Ectodermal cell (in vitro differentiated cells): ENCODE data around the gene ERICH2.

Experiments used
- H3K27ac ChIP-seq: 2 replicates; pipeline ENCODE4 v1.7.0; 2013; ENCODE audit warnings: mild to moderate bottlenecking, low read depth, low read length; ENCODE audit not compliant: insufficient read depth, poor library complexity, severe bottlenecking
- H3K27me3 ChIP-seq: 2 replicates; pipeline ENCODE4 v1.7.0; 2013; ENCODE audit warnings: mild to moderate bottlenecking, low read length; ENCODE audit not compliant: insufficient read depth, control insufficient read depth, poor library complexity, severe bottlenecking
- H3K36me3 ChIP-seq: one replicate; pipeline ENCODE4 v1.7.0; 2013; ENCODE audit warnings: low read length; ENCODE audit not compliant: control insufficient read depth, insufficient read depth
- H3K4me1 ChIP-seq: one replicate; pipeline ENCODE4 v1.7.0; 2013; ENCODE audit warnings: low read length; ENCODE audit not compliant: control insufficient read depth, insufficient read depth
- H3K4me3 ChIP-seq: 2 replicates; pipeline ENCODE4 v1.7.0; 2013; ENCODE audit warnings: low read depth, low read length, control low read depth; ENCODE audit not compliant: insufficient read depth
- H3K9me3 ChIP-seq: 2 replicates; pipeline ENCODE4 v1.7.0; 2013; ENCODE audit warnings: mild to moderate bottlenecking, low read length, moderate library complexity; ENCODE audit not compliant: control insufficient read depth
- WGBS, 2 experiments: methylation state at CpG; one replicate each; pipeline ENCODE4 v1.1.7; 2013; ENCODE audit warnings: missing lambda C conversion rate in 2 of 2; 5-methylcytosine and 5-hydroxymethylcytosine counted together

The ERICH2 gene

GRCh38 chr2:170782673-170783072, 12.5 kb downstream of the ERICH2 start:
- 93 to 97% methylated on average over 2 of the region's 2 CpGs for WGBS, 2 experiments
- H3K4me1 ChIP-seq = no peaks in the 10 kb centered on the region
- H3K36me3 ChIP-seq = no peaks in the 10 kb centered on the region
- no peak overlapping the region for H3K27ac ChIP-seq
- no peaks in the 10 kb centered on the region for H3K27me3 ChIP-seq
- no peaks in the 10 kb centered on the region for H3K9me3 ChIP-seq
- H3K4me3 ChIP-seq = no peak overlapping the region

DNA sequence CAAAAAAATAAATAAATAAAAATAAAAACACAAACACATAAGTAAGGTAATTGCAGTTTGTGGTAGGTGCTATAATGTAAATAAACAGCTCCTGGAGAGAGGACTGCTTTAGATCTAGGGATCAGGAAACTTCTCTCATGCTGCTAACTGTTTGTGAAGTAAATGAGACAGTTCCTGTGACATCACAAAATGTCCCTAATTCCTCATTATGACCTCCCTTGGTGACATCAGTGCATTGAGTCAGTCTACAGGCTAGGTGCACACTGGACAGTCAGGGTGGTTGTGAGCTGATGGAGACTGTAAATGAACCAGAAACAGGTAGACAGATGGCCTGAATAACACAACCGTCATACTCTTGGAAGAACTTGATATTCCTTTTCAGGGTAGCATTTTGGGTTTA, 13.4 kb downstream of the ERICH2 start:
- H3K9me3 ChIP-seq = no peaks in the 10 kb centered on the region
- no peak overlapping the region for H3K4me3 ChIP-seq
- H3K4me1 ChIP-seq = no peaks in the 10 kb centered on the region
- 89 to 96% methylated on average over 1 of the region's 1 CpG for WGBS, 2 experiments
- no peak overlapping the region for H3K27ac ChIP-seq
- H3K36me3 ChIP-seq = no peaks in the 10 kb centered on the region
- no peaks in the 10 kb centered on the region for H3K27me3 ChIP-seq

- no peaks in the 10 kb centered on the region for H3K27me3 ChIP-seq
- no peaks in the 10 kb centered on the region for H3K36me3 ChIP-seq
- H3K27ac ChIP-seq = no peak overlapping the region
- H3K9me3 ChIP-seq = no peaks in the 10 kb centered on the region
- H3K4me1 ChIP-seq = no peaks in the 10 kb centered on the region
- no peak overlapping the region for H3K4me3 ChIP-seq
Measured at GRCh38 chr2:170798996-170799395, 28.8 kb downstream of the ERICH2 start.

DNA sequence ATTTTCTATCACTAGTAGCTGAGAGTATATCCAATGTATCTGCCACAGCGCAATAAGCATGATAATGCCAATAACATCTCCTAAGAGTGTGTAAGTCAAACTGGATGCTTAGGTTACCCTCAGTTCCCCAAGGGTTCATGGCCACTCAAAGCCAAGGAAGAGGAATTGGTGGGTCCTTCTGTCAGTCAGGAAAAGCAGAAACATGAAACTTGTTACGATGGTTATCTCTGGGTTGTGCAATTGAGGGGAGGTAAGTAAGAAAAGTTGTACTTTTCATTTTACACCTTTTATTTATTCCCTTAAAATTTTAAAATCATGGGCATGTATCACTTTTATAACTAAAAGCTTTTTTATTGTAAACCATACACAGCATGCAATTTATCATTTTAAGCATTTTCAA, 36.4 kb downstream of the ERICH2 start:
- Histone ChIP-seq H3K4me1 (no peaks in the 10 kb centered on the region), H3K9me3 (no peaks in the 10 kb centered on the region), H3K4me3 (no peak overlapping the region), H3K27me3 (no peaks in the 10 kb centered on the region), H3K27ac (no peak overlapping the region), H3K36me3 (no peaks in the 10 kb centered on the region)
- 94 to 99% methylated on average over 1 to 2 of the region's 2 CpGs for WGBS, 2 experiments

DNA sequence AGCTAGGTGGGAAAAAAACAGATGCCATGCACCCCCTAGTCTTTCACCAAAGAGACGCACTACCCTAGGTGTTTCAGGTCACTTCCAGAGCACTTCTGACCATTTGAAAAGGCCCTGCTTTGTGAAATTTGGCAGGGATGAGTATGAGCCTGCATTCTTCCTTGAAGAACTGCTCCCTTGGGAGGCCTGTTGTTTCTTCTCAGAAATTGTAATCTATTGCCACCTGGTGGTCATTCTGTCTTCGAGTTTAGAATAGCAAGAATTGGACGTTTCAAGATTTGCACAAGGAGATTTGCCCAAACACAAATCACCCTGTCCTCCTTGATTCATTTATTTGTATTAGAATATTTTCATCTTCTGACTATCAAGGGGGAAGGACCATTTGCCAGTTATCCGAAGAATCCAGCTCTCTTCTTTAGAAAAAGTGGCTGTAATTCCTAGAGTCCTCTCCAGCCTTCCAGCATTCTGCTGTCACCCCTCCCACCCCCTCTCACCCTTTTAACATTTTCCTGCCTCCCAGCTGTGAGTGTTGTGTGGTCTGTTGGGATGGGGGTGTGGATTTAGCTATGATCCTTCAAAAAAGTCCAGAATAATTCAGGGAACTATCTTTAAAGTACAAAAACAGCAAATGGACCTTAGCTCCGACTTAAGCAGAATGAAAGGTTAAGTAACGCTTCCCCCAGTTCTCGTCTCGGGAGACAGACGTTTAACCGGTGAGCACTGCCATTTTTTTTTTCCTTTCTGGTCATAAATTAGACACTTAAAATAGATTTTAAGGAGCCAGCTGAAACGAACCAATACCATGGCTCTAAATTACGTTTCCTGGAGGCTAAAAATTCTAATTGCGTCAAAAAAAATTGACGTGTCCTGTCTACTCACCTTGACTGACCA, 42.8 kb downstream of the ERICH2 start:
- WGBS, 2 experiments = 1% methylated on average over 13 to 14 of the region's 14 CpGs
- Histone ChIP-seq H3K4me3 (peak overlapping the region; percentile 22), H3K4me1 (peaks cover 14% of the 10 kb centered on the region), H3K36me3 (no peaks in the 10 kb centered on the region), H3K27me3 (peaks cover 53% of the 10 kb centered on the region), H3K9me3 (no peaks in the 10 kb centered on the region), H3K27ac (no peak overlapping the region)

GRCh38 chr2:170813611-170814532, 43.7 kb downstream of the ERICH2 start:
- Histone ChIP-seq H3K4me3 (peak overlapping the region; percentile 22), H3K27ac (no peak overlapping the region), H3K9me3 (no peaks in the 10 kb centered on the region), H3K4me1 (peaks cover 21% of the 10 kb centered on the region), H3K36me3 (no peaks in the 10 kb centered on the region), H3K27me3 (peaks cover 62% of the 10 kb centered on the region)
- 2% methylated on average over 38 to 41 of the region's 41 CpGs for WGBS, 2 experiments

- H3K4me1 ChIP-seq = peaks cover 28% of the 10 kb centered on the region
- H3K27ac ChIP-seq = no peak overlapping the region
- 26 to 29% methylated on average over 27 to 30 of the region's 31 CpGs for WGBS, 2 experiments
- peaks cover 70% of the 10 kb centered on the region for H3K27me3 ChIP-seq
- no peaks in the 10 kb centered on the region for H3K36me3 ChIP-seq
- no peaks in the 10 kb centered on the region for H3K9me3 ChIP-seq
- no peak overlapping the region for H3K4me3 ChIP-seq
Measured at GRCh38 chr2:170814533-170815230, 44.5 kb downstream of the ERICH2 start.

DNA sequence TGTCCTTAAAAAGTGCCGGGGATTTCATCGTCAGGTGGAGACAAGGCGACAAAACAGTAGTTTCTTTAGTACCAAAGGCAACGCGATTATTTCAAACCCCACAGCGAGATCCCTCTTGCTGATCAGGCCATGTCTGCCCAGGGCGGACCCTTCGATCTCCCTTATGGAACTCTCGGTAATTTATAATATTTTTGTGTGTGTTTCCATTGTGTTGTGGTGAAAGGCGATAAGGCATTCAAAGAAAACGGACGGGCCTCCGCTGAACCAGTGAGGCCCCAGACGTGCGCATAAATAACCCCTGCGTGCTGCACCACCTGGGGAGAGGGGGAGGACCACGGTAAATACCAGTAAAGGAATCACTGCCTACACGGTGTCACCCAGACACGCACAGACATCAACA, 45.1 kb downstream of the ERICH2 start:
- Histone ChIP-seq H3K27me3 (peaks cover 76% of the 10 kb centered on the region), H3K4me3 (peak overlapping the region; percentile 16), H3K4me1 (peaks cover 28% of the 10 kb centered on the region), H3K36me3 (no peaks in the 10 kb centered on the region), H3K27ac (no peak overlapping the region), H3K9me3 (no peaks in the 10 kb centered on the region)
- WGBS, 2 experiments = 9 to 13% methylated on average over 19 of the region's 19 CpGs

DNA sequence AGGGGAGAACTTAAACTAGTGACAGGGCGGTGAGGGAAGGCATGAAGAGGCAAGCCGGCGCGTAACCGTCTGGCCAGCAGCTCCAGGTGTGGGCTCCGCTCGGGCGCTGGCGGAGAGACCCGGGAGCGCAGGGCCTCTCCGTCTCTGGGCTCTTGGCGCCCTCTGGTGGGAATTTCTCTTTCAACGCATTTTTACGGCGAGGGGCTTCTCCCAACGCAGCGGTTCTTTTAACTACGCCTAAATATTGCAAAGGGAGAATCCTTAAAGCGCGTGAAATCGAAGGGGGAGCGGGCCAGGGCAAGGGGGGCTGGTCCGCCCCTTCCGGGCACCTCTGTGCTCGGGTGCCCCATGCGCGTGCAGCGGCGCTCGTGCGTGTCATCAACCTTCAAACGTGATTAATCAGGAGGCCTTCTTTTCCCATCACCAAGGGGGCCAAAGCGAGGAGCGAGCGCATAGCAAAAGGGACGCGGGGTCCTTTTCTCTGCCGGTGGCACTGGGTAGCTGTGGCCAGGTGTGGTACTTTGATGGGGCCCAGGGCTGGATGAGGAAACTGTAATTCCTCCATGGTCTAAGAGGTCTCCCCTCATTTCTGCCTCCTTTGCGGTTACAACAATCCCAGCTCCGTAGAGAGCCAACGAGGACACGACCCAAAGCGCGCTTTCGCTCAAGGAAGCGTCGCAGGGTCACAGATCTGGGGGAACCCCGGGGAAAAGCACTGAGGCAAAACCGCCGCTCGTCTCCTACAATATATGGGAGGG, 45.7 kb downstream of the ERICH2 start:
- Histone ChIP-seq H3K4me1 (peaks cover 28% of the 10 kb centered on the region), H3K4me3 (peak overlapping the region; percentile 56), H3K36me3 (no peaks in the 10 kb centered on the region), H3K27me3 (peaks cover 82% of the 10 kb centered on the region), H3K27ac (no peak overlapping the region), H3K9me3 (no peaks in the 10 kb centered on the region)
- 0 to 1% methylated on average over 52 of the region's 52 CpGs for WGBS, 2 experiments
